Muscle layer of colon (tissue), 2 donors: ENCODE data around the gene POLD1.

Experiments
- H3K27ac ChIP-seq: one replicate; pipeline ENCODE4 v1.7.0; 2013; ENCODE audit warnings: low read depth, mild to moderate bottlenecking, low read length, moderate library complexity
- H3K27me3 ChIP-seq, 2 donors: one replicate each; pipeline ENCODE4 v1.7.0; 2013; ENCODE audit warnings: low read length in 2 of 2, mild to moderate bottlenecking in 2 of 2; ENCODE audit not compliant: insufficient read depth in 2 of 2, control insufficient read depth in 1 of 2
- H3K36me3 ChIP-seq: one replicate; pipeline ENCODE4 v1.7.0; 2013; ENCODE audit warnings: mild to moderate bottlenecking, low read length; ENCODE audit not compliant: insufficient read depth
- H3K4me1 ChIP-seq: one replicate; pipeline ENCODE4 v1.7.0; 2013; ENCODE audit warnings: mild to moderate bottlenecking, low read length; ENCODE audit not compliant: insufficient read depth
- H3K4me3 ChIP-seq, 2 donors: one replicate each; pipeline ENCODE4 v1.7.0; 2013; ENCODE audit warnings: low read length in 2 of 2, low read depth in 1 of 2, mild to moderate bottlenecking in 1 of 2, moderate library complexity in 1 of 2
- H3K9ac ChIP-seq: one replicate; pipeline ENCODE4 v1.7.0; 2013; ENCODE audit warnings: low read length
- H3K9me3 ChIP-seq: one replicate; pipeline ENCODE4 v1.7.0; 2013; ENCODE audit warnings: mild to moderate bottlenecking, low read length
- donor health status: abdominal sarcoma.
- donor health status: Adenocarcinoma of cecum.

The POLD1 gene

DNA sequence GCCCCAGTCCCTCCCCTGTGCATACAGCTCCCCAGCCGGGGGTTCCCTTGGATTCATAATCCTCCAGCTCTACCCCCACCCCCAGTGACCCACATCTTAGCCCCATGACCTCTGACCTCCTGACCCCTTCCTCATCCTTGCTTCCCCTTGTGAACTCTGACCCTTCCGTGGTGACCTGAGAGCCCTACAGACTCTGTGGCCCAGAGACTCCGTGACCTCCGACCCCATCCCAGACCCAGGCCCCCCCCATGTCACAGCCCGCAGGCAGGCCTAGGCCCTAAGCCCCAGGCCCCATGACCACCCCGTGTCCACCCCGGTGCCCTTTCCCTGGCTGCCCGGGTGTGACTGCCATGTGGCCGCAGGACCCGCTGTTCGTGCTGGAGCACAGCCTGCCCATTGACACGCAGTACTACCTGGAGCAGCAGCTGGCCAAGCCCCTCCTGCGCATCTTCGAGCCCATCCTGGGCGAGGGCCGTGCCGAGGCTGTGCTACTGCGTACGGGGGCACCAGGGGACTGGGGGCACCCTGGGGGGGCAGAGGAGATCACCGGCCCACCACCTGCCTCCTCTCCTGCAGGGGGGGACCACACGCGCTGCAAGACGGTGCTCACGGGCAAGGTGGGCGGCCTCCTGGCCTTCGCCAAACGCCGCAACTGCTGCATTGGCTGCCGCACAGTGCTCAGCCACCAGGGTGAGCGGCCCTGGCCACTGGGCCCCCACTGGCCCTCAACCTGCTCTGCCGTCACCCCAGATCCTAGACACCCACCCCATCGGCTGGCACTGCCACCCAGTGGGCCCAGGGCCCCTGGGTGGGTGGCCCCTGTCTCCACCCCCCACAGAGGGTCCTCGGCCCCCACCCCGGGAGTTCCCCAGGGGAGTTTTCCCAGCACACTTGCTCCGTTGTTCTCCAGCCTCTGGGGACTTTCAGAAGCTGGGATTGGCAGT, 32.2 kb downstream of the POLD1 start:
- Histone ChIP-seq H3K27me3 (peaks cover 0 to 35% of the 10 kb centered on the region in 2 donors), H3K9me3 (no peaks in the 10 kb centered on the region), H3K4me3 (no peak overlapping the region), H3K9ac (no peak overlapping the region), H3K27ac (no peak overlapping the region), H3K36me3 (no peaks in the 10 kb centered on the region), H3K4me1 (no peaks in the 10 kb centered on the region)

GRCh38 chr19:50417111-50418081, 33.2 kb downstream of the POLD1 start:
- H3K27ac ChIP-seq: no peak overlapping the region
- peaks cover 0 to 40% of the 10 kb centered on the region in 2 donors for H3K27me3 ChIP-seq
- H3K36me3 ChIP-seq: no peaks in the 10 kb centered on the region
- no peaks in the 10 kb centered on the region for H3K4me1 ChIP-seq
- no peak overlapping the region for H3K4me3 ChIP-seq
- H3K9ac ChIP-seq: no peak overlapping the region
- H3K9me3 ChIP-seq: no peaks in the 10 kb centered on the region

DNA sequence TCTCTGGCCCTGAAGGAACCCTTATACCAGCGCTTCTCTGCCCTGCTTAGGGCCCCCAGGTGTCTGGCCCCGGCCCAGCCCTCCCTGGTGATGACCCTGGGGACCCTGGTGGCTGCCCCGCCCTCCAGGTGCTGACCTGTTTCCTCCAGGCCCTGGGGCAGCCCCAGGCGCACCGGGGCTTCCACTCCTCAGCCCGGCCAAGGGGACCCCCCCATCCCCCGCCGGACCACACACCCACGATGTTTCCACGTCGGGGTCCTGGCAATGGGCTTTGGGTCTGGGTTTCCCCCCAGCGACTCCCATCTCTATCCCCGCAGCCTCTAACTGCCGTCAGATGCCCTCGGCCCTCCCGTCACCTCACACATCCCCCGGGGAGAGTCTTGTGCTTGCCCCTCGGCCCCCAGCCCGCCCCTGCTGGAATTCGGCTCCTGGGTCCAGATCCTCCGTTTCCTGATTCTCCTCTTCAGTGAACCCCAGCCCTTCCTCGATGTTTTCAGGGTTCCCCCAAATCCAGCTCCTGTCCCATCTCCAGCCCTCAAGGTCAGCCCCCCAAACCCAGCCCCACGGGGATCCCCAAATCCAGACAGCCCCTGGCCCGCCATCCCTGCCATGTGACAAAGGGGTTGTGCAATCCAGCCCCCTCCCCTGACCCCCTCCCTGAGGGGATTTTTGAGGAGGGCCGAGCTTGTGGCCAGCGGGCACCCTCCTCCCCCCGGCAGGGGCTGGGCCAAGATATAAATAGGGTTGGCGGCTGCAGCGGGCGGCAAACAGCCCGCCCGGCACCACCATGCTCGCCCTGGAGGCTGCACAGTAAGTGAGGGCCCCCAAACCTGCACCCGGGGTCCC, 34.3 kb downstream of the POLD1 start, which contains the start of gene SPIB:
TSS of gene SPIB (plus strand) at position 763 of the 846 bp plus-strand sequence. CDS start at position 788, 25 bp downstream.
- H3K36me3 ChIP-seq: no peaks in the 10 kb centered on the region
- no peaks in the 10 kb centered on the region for H3K9me3 ChIP-seq
- no peak within 1 kb of the TSS for H3K4me3 ChIP-seq
- peaks cover 0 to 50% of the 10 kb centered on the region in 2 donors for H3K27me3 ChIP-seq
- H3K27ac ChIP-seq: no peak within 1 kb of the TSS
- H3K4me1 ChIP-seq: no peaks in the 10 kb centered on the region
- no peak within 1 kb of the TSS for H3K9ac ChIP-seq

- Histone ChIP-seq H3K27ac (no peak overlapping the region), H3K4me1 (no peaks in the 10 kb centered on the region), H3K9me3 (no peaks in the 10 kb centered on the region), H3K27me3 (peaks cover 0 to 51% of the 10 kb centered on the region in 2 donors), H3K36me3 (no peaks in the 10 kb centered on the region), H3K4me3 (no peak overlapping the region), H3K9ac (no peak overlapping the region)
These were observed 35.0 kb downstream of the POLD1 start for GRCh38 chr19:50419022-50419579.

- Histone ChIP-seq H3K9ac (no peak overlapping the region), H3K27me3 (peaks cover 0 to 51% of the 10 kb centered on the region in 2 donors), H3K4me3 (no peak overlapping the region)
These were observed 35.5 kb downstream of the POLD1 start for GRCh38 chr19:50419580-50420035.

GRCh38 chr19:50420127-50420526, 36.0 kb downstream of the POLD1 start:
- no peak overlapping the region for H3K4me3 ChIP-seq
- no peaks in the 10 kb centered on the region for H3K4me1 ChIP-seq
- peaks cover 0 to 51% of the 10 kb centered on the region in 2 donors for H3K27me3 ChIP-seq

More at GRCh38 chr19:50419580-50420035, 35.5 kb downstream of the POLD1 start:
- H3K27ac ChIP-seq: no peak overlapping the region
- H3K36me3 ChIP-seq: no peaks in the 10 kb centered on the region
- H3K4me1 ChIP-seq: no peaks in the 10 kb centered on the region
- no peaks in the 10 kb centered on the region for H3K9me3 ChIP-seq

GRCh38 chr19:50420808-50421207, 36.7 kb downstream of the POLD1 start:
- Histone ChIP-seq H3K27me3 (peaks cover 0 to 51% of the 10 kb centered on the region in 2 donors), H3K36me3 (no peaks in the 10 kb centered on the region), H3K4me1 (no peaks in the 10 kb centered on the region), H3K4me3 (no peak overlapping the region), H3K27ac (no peak overlapping the region), H3K9me3 (no peaks in the 10 kb centered on the region), H3K9ac (no peak overlapping the region)

More at GRCh38 chr19:50420127-50420526, 36.0 kb downstream of the POLD1 start:
- no peak overlapping the region for H3K9ac ChIP-seq
- no peaks in the 10 kb centered on the region for H3K36me3 ChIP-seq
- H3K27ac ChIP-seq: no peak overlapping the region
- no peaks in the 10 kb centered on the region for H3K9me3 ChIP-seq

DNA sequence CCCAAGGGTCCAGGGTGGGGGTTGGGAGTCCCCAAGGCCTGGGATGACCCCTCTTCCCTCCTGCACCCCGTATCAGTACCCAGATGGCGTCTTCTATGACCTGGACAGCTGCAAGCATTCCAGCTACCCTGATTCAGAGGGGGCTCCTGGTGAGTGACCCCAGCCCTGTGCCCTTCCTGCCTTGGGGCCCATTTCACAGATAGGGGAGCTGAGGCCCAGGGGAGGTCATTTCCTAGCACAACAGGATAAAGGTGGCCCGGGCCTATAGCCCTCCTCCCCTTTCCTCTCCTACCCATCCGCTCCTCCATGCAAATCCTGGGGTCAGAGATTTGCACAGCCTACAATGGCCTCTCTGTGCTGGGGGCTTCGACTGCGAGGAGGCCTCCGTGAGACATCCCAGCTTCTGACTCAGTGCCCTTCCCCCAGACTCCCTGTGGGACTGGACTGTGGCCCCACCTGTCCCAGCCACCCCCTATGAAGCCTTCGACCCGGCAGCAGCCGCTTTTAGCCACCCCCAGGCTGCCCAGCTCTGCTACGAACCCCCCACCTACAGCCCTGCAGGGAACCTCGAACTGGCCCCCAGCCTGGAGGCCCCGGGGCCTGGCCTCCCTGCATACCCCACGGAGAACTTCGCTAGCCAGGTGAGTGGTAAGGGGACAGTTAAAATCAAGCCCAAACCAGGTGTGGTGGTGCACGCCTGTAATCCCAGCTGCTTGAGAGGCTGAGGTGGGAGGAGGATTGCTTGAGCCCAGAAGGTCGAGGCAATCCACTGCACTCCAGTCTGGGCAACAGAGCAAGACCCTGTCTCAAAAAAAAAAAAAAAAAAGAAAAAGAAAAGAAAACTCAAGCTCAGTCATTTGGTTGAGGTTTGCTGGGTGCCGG, 38.5 kb downstream of the POLD1 start:
- H3K27ac ChIP-seq: no peak overlapping the region

GRCh38 chr19:50423279-50424113, 39.3 kb downstream of the POLD1 start:
- Histone ChIP-seq H3K27ac (no peak overlapping the region), H3K9ac (no peak overlapping the region), H3K4me3 (no peak overlapping the region), H3K9me3 (no peaks in the 10 kb centered on the region), H3K27me3 (peaks cover 0 to 31% of the 10 kb centered on the region in 2 donors), H3K36me3 (no peaks in the 10 kb centered on the region), H3K4me1 (no peaks in the 10 kb centered on the region)

More for the DNA sequence above, 38.5 kb downstream of the POLD1 start:
- Histone ChIP-seq H3K4me3 (no peak overlapping the region), H3K36me3 (no peaks in the 10 kb centered on the region), H3K9me3 (no peaks in the 10 kb centered on the region), H3K27me3 (peaks cover 0 to 39% of the 10 kb centered on the region in 2 donors), H3K9ac (no peak overlapping the region), H3K4me1 (no peaks in the 10 kb centered on the region)
